22Rv1 (cell line): ENCODE results near the gene PPP1R7.

Source experiments
- CTCF ChIP-seq: fragments of 450-650 bp; IDR thresholded peaks from 2 replicates; pipeline ENCODE4 v1.5.1; 2017; ENCODE audit warnings: mild to moderate bottlenecking
- ZFX ChIP-seq: fragments of 450-650 bp; IDR thresholded peaks from 2 replicates; pipeline ENCODE4 v1.6.1; 2017; ENCODE audit warnings: antibody characterized with exemption, borderline replicate concordance

- no peak for TF ChIP-seq CTCF
- no peak for TF ChIP-seq ZFX
These were observed 53.7 kb downstream of the PPP1R7 start for GRCh38 chr2:241204010-241204384.
